BLaER1 (cell line): Measurements from ENCODE around the gene CPTP.

Source experiments
- H3K27ac ChIP-seq: shearing (Covaris generic); formaldehyde crosslinking; 2 replicates; pipeline ENCODE4 v1.8.1; 2022
- H3K27me3 ChIP-seq: shearing (Covaris generic); formaldehyde crosslinking; 2 replicates; pipeline ENCODE4 v1.8.1; 2022
- H3K36me3 ChIP-seq: shearing (Covaris generic); formaldehyde crosslinking; 2 replicates; pipeline ENCODE4 v1.8.1; 2022
- H3K4me1 ChIP-seq: shearing (Covaris generic); formaldehyde crosslinking; 2 replicates; pipeline ENCODE4 v1.8.1; 2022
- H3K4me2 ChIP-seq: shearing (Covaris generic); formaldehyde crosslinking; 2 replicates; pipeline ENCODE4 v1.8.1; 2022
- H3K4me3 ChIP-seq: shearing (Covaris generic); formaldehyde crosslinking; 2 replicates; pipeline ENCODE4 v1.8.1; 2022
- H3K9ac ChIP-seq: shearing (Covaris generic); formaldehyde crosslinking; 2 replicates; pipeline ENCODE4 v1.8.1; 2022
- H3K9me3 ChIP-seq: shearing (Covaris generic); formaldehyde crosslinking; 2 replicates; pipeline ENCODE4 v1.8.1; 2022
- H4K20me1 ChIP-seq: shearing (Covaris generic); formaldehyde crosslinking; 2 replicates; pipeline ENCODE4 v1.8.1; 2022
- Cebpa-rat ChIP-seq: shearing (Covaris generic); IDR thresholded peaks from 2 replicates; pipeline ENCODE4 v1.8.1; 2022

CPTP gene

GRCh38 chr1:1299686-1300351 is 24.8 kb upstream of the CPTP start:
- Histone ChIP-seq H3K36me3 (peaks cover 25% of the 10 kb centered on the region), H3K9ac (no peak overlapping the region), H3K9me3 (no peaks in the 10 kb centered on the region), H3K4me2 (peak overlapping the region; percentile 63; the same call in 1 of the 2 replicates), H3K4me1 (peaks cover 37% of the 10 kb centered on the region), H3K4me3 (no peak overlapping the region), H3K27ac (no peak overlapping the region), H4K20me1 (peaks cover 70% of the 10 kb centered on the region), H3K27me3 (no peaks in the 10 kb centered on the region)
- TF ChIP-seq Cebpa-rat = no peak

GRCh38 chr1:1300352-1300739 is 24.3 kb upstream of the CPTP start:
- H3K27me3 ChIP-seq = no peaks in the 10 kb centered on the region
- no peaks in the 10 kb centered on the region for H3K9me3 ChIP-seq
- no peak overlapping the region for H3K9ac ChIP-seq
- H4K20me1 ChIP-seq = peaks cover 74% of the 10 kb centered on the region
- peaks cover 42% of the 10 kb centered on the region for H3K4me1 ChIP-seq
- H3K4me2 ChIP-seq = no peak overlapping the region
- TF ChIP-seq Cebpa-rat = no peak
- no peak overlapping the region for H3K4me3 ChIP-seq
- H3K36me3 ChIP-seq = peaks cover 20% of the 10 kb centered on the region
- no peak overlapping the region for H3K27ac ChIP-seq

- Histone ChIP-seq H3K27ac (no peak overlapping the region), H3K4me3 (no peak overlapping the region), H3K4me2 (no peak overlapping the region), H3K27me3 (no peaks in the 10 kb centered on the region), H4K20me1 (peaks cover 91% of the 10 kb centered on the region), H3K9me3 (no peaks in the 10 kb centered on the region), H3K4me1 (peaks cover 59% of the 10 kb centered on the region), H3K36me3 (peaks cover 7% of the 10 kb centered on the region; the same call in 1 of the 2 replicates), H3K9ac (no peak overlapping the region)
- TF ChIP-seq Cebpa-rat = no peak
These were observed 22.6 kb upstream of the CPTP start for GRCh38 chr1:1302006-1302430.

- H3K9me3 ChIP-seq = no peaks in the 10 kb centered on the region
- H3K27ac ChIP-seq = 0 out of 2 replicates have a peak overlapping the region, but pooled peaks have one; percentile 6
- peaks cover under 1% of the 10 kb centered on the region; the same call in 1 of the 2 replicates for H3K36me3 ChIP-seq
- no peak overlapping the region for H3K4me3 ChIP-seq
- no peaks in the 10 kb centered on the region for H3K27me3 ChIP-seq
- H3K9ac ChIP-seq = no peak overlapping the region
- peaks cover 92% of the 10 kb centered on the region for H4K20me1 ChIP-seq
- peaks cover 60% of the 10 kb centered on the region for H3K4me1 ChIP-seq
- H3K4me2 ChIP-seq = 0 out of 2 replicates have a peak overlapping the region, but pooled peaks have one; percentile 99
- TF ChIP-seq Cebpa-rat = no peak
These were observed 21.6 kb upstream of the CPTP start for GRCh38 chr1:1302951-1303509.

- H4K20me1 ChIP-seq = peaks cover 88% of the 10 kb centered on the region
- H3K9ac ChIP-seq = no peak overlapping the region
- H3K27me3 ChIP-seq = no peaks in the 10 kb centered on the region
- no peaks in the 10 kb centered on the region for H3K9me3 ChIP-seq
- no peak for TF ChIP-seq Cebpa-rat
- no peak overlapping the region for H3K4me3 ChIP-seq
- peaks cover 57% of the 10 kb centered on the region for H3K4me1 ChIP-seq
- H3K4me2 ChIP-seq = peak overlapping the region; percentile 99
- H3K36me3 ChIP-seq = no peaks in the 10 kb centered on the region
- 0 out of 2 replicates have a peak overlapping the region, but pooled peaks have one; percentile 6 for H3K27ac ChIP-seq
These were observed 20.9 kb upstream of the CPTP start for GRCh38 chr1:1303736-1304135.

- Histone ChIP-seq H3K4me2 (peak overlapping the region; percentile 99), H3K4me1 (peaks cover 55% of the 10 kb centered on the region), H3K36me3 (peaks cover 2% of the 10 kb centered on the region; the same call in 1 of the 2 replicates), H3K9ac (peak overlapping the region; percentile 93), H3K4me3 (peak overlapping the region; percentile 97), H3K27ac (peak overlapping the region; percentile 74), H3K27me3 (no peaks in the 10 kb centered on the region), H3K9me3 (no peaks in the 10 kb centered on the region), H4K20me1 (peaks cover 87% of the 10 kb centered on the region)
- TF ChIP-seq Cebpa-rat = no peak
These were observed 20.0 kb upstream of the CPTP start for GRCh38 chr1:1304331-1305299.

- Histone ChIP-seq H3K9me3 (no peaks in the 10 kb centered on the region), H3K4me1 (peaks cover 58% of the 10 kb centered on the region), H3K27me3 (no peaks in the 10 kb centered on the region), H4K20me1 (peaks cover 87% of the 10 kb centered on the region), H3K27ac (peak overlapping the region; percentile 74), H3K9ac (peak overlapping the region; percentile 93), H3K4me3 (peak overlapping the region; percentile 97), H3K36me3 (peaks cover 11% of the 10 kb centered on the region), H3K4me2 (peak overlapping the region; percentile 99)
- TF ChIP-seq Cebpa-rat = no peak
These were observed 19.1 kb upstream of the CPTP start for GRCh38 chr1:1305300-1306069.

- Histone ChIP-seq H4K20me1 (peaks cover 87% of the 10 kb centered on the region), H3K4me3 (peak overlapping the region; percentile 97), H3K4me2 (peak overlapping the region; percentile 99), H3K9me3 (no peaks in the 10 kb centered on the region), H3K36me3 (peaks cover 18% of the 10 kb centered on the region), H3K27me3 (no peaks in the 10 kb centered on the region), H3K4me1 (peaks cover 58% of the 10 kb centered on the region), H3K9ac (peak overlapping the region; percentile 93), H3K27ac (peak overlapping the region; percentile 74)
- no peak for TF ChIP-seq Cebpa-rat
These were observed 18.4 kb upstream of the CPTP start for GRCh38 chr1:1306070-1306660.
